K562 (cell line): ENCODE data around the gene CHRDL1. TPM values are rescaled to one million over a fixed set of nuclear protein-coding genes. Genes with fewer than 3 reads are reported as not detected.
A peak's percentile ranks its signal among the peaks of the same experiment; 100 is the strongest.

Experiments
- ATAC-seq: fragments of 200-7000 bp; cut with Tn5 transposase; 3 replicates; pipeline ENCODE4 v1.9.1; 2020; ENCODE audit warnings: moderate library complexity
- BruUV-seq: library from RNA; stranded (reverse); fragments of 400-500 nt; replicated peaks from 2 replicates; lab custom pipeline; 2021; lab: Mats Ljungman, UMichigan
- CTCF ChIA-PET: fragments of 300-600 bp; formaldehyde crosslinking; extraction: SDS; loops from one replicate; lab custom pipeline; 2021; ENCODE audit warnings: low intra/inter-chr PET ratio; lab: Yijun Ruan, JAX
- POLR2A ChIA-PET: fragments of 300-600, 350-650 bp; sonication (Branson Sonifier 250); formaldehyde crosslinking; extraction: SDS; loops from one replicate; lab custom pipeline; 2021; ENCODE audit warnings: antibody characterized with exemption, inconsistent platforms; lab: Yijun Ruan, JAX
- DNase-seq, 4 experiments: peaks; one replicate each; pipeline versions ENCODE4 v3.0.0 to v3.0.0-alpha.2; 2011 to 2018; ENCODE audit warnings: low spot score in 3 of 4, mixed read lengths in 3 of 4; ENCODE audit errors: extremely low read depth in 1 of 4
- FAIRE-seq: peaks from 2 replicates; lab custom pipeline; 2011; peaks lifted over from hg19 to GRCh38; lab: Jason Lieb, UNC
- H2AFZ ChIP-seq: 2 replicates; pipeline ENCODE4 v1.6.0; 2011; ENCODE audit warnings: low read depth, low read length, control low read depth, inconsistent platforms
- H3K27ac ChIP-seq: fragments of 200-600 bp; 3 replicates; pipeline ENCODE4 v1.8.0; 2011; ENCODE audit warnings: low read depth, mild to moderate bottlenecking, control low read depth, inconsistent platforms, low read length, moderate library complexity, mixed read lengths; ENCODE audit errors: extremely low read depth
- H3K27me3 ChIP-seq, 2 experiments: fragments of 300-600 bp in 1 of 2; 2 replicates in 1 of 2; 3 replicates in 1 of 2; pipeline versions ENCODE4 v1.6.0 to v1.8.0; 2011; ENCODE audit warnings: inconsistent platforms in 2 of 2, low read length in 2 of 2, mild to moderate bottlenecking in 1 of 2, mixed read lengths in 1 of 2, moderate library complexity in 1 of 2; ENCODE audit not compliant: control insufficient read depth in 2 of 2, insufficient read depth in 2 of 2
- H3K36me3 ChIP-seq: fragments of 300-600 bp; 3 replicates; pipeline ENCODE4 v1.8.0; 2011; ENCODE audit warnings: mild to moderate bottlenecking, low read length, inconsistent platforms; ENCODE audit not compliant: control insufficient read depth, insufficient read depth
- H3K4me1 ChIP-seq, 2 experiments: fragments of 200-600 bp in 1 of 2; replicated peaks in 1 of 2; 2 replicates in 1 of 2; 3 replicates in 1 of 2; pipeline versions ENCODE4 v1.5.1 to v1.8.0; 2011; ENCODE audit warnings: inconsistent platforms in 2 of 2, low read length in 2 of 2, mild to moderate bottlenecking in 1 of 2, mixed read lengths in 1 of 2, moderate library complexity in 1 of 2; ENCODE audit not compliant: control insufficient read depth in 2 of 2, insufficient read depth in 2 of 2
- H3K4me2 ChIP-seq: 2 replicates; pipeline ENCODE4 v1.6.1; 2011; ENCODE audit warnings: low read length, control low read depth, inconsistent platforms, mixed read lengths; ENCODE audit not compliant: insufficient read depth
- H3K4me3 ChIP-seq: fragments of 200-600 bp; sonication (generic), shearing (Covaris generic); 2 replicates; pipeline ENCODE4 v1.5.1; 2016; ENCODE audit warnings: control low read depth, inconsistent platforms
- H3K79me2 ChIP-seq: fragments of 200-600 bp; 3 replicates; pipeline ENCODE4 v1.8.0; 2011; ENCODE audit warnings: low read length, inconsistent platforms; ENCODE audit not compliant: control insufficient read depth, insufficient read depth
- H3K9ac ChIP-seq, 2 experiments: 2 replicates each; pipeline versions ENCODE4 v1.6.0 to v1.6.1; 2011; ENCODE audit warnings: low read depth in 2 of 2, low read length in 2 of 2, control low read depth in 1 of 2, inconsistent platforms in 1 of 2, mild to moderate bottlenecking in 1 of 2, mixed read lengths in 1 of 2; ENCODE audit not compliant: insufficient read depth in 1 of 2
- H3K9me1 ChIP-seq: one replicate; pipeline ENCODE4 v1.6.0; 2011; ENCODE audit warnings: inconsistent platforms, mild to moderate bottlenecking, low read length, moderate library complexity; ENCODE audit not compliant: control insufficient read depth, insufficient read depth
- H3K9me3 ChIP-seq: replicated peaks from 2 replicates; pipeline ENCODE4 v1.5.1; 2011; ENCODE audit warnings: low read depth, low read length, inconsistent platforms; ENCODE audit not compliant: control insufficient read depth, insufficient read depth
- H4K20me1 ChIP-seq: replicated peaks from 2 replicates; pipeline ENCODE4 v1.6.1; 2011; ENCODE audit warnings: low read length, inconsistent platforms, mixed read lengths; ENCODE audit not compliant: control insufficient read depth, insufficient read depth
- ATF3 ChIP-seq, 2 experiments: fragments of 450-650 bp in 1 of 2; sonication (generic) in 1 of 2; formaldehyde crosslinking in 1 of 2; IDR thresholded peaks in 1 of 2; conservative IDR thresholded peaks in 1 of 2; 2 replicates each; pipeline versions ENCODE4 v1.6.1 to v1.8.1; 2016 to 2023; ENCODE audit warnings: mild to moderate bottlenecking in 2 of 2, moderate library complexity in 2 of 2, inconsistent platforms in 1 of 2, missing genetic modification reagents in 1 of 2
- C11orf30 ChIP-seq: fragments of 450-650 bp; IDR thresholded peaks from 2 replicates; pipeline ENCODE4 v1.6.1; 2016; ENCODE audit warnings: low read depth, mild to moderate bottlenecking
- CREB1 ChIP-seq, 2 experiments: sonication (generic) in 1 of 2; formaldehyde crosslinking in 1 of 2; IDR thresholded peaks; 2 replicates each; pipeline versions ENCODE4 v1.6.1 to v1.8.0; 2012 to 2022; ENCODE audit warnings: inconsistent platforms in 1 of 2, mild to moderate bottlenecking in 1 of 2, missing genetic modification reagents in 1 of 2, moderate library complexity in 1 of 2
- MAFG ChIP-seq: fragments of 450-650 bp; conservative IDR thresholded peaks from 2 replicates; pipeline ENCODE4 v1.6.1; 2016; ENCODE audit warnings: missing genetic modification characterization, missing compliant biosample characterization
- THRAP3 ChIP-seq: fragments of 450-650 bp; IDR thresholded peaks from 2 replicates; pipeline ENCODE4 v1.6.1; 2016; ENCODE audit warnings: mild to moderate bottlenecking, inconsistent platforms, borderline replicate concordance
- ZNF316 ChIP-seq: fragments of 450-650 bp; IDR thresholded peaks from 2 replicates; pipeline ENCODE4 v1.6.1; 2016
- WGBS: fragments of 100-300 bp; shearing (Covaris generic); methylation state at CpG from one replicate; pipeline ENCODE4 v1.1.6; 2016; ENCODE audit warnings: low coverage, mixed read lengths; ENCODE audit not compliant: insufficient coverage; ENCODE audit errors: missing lambda C conversion rate; 5-methylcytosine and 5-hydroxymethylcytosine counted together
- in situ Hi-C: fragments of 300-500 bp; cut with MboI; formaldehyde crosslinking; loops from 4 replicates; pipeline ENCODE4 v1.15.0; 2018; ENCODE audit warnings: inconsistent platforms, mixed read lengths
- intact Hi-C: fragments of 100-400 bp; cut with micrococcal nuclease; formaldehyde crosslinking; loops from 2 replicates; pipeline ENCODE4 v1.14.2; 2022
- polyA plus RNA-seq, 8 experiments: library from polyadenylated mRNA; depleted of rRNA in 4 of 8; stranded (reverse) in 5 of 8; unstranded in 3 of 8; fragments of >200 nt; fragmentation: Nextera tagmentation in 2 of 8; fragmentation: Illumina TruSeq in 1 of 8; extraction: Ambion mirVana in 2 of 8; extraction: Trizol in 1 of 8; gene quantifications; 2 replicates each; pipeline versions ENCODE4 v1.2.1 to v1.2.3, GENCODE V29; 2011 to 2014; ENCODE audit warnings: inconsistent platforms in 1 of 8, missing spikeins in 1 of 8
- total RNA-seq, 7 experiments: library from RNA; depleted of rRNA in 6 of 7; stranded (reverse); fragments of >200 nt in 6 of 7; fragmentation: Illumina TruSeq in 2 of 7; extraction: Trizol in 2 of 7; gene quantifications; 2 replicates each; pipeline versions ENCODE4 v1.2.1 to v1.2.3, GENCODE V29; 2011 to 2021; ENCODE audit warnings: low replicate concordance in 1 of 7
- TF ChIP-seq, protein P1 (sequence below): fragments of 450-650 bp; IDR thresholded peaks from 2 replicates; pipeline ENCODE4 v1.6.1; 2018; ENCODE audit not compliant: partially characterized antibody

Gene CHRDL1
- total and polyA plus RNA-seq, 9 of the 15 experiments (the other 6 are each of a cell fraction or from before 2014, with no cell fraction given): not detected

DNA sequence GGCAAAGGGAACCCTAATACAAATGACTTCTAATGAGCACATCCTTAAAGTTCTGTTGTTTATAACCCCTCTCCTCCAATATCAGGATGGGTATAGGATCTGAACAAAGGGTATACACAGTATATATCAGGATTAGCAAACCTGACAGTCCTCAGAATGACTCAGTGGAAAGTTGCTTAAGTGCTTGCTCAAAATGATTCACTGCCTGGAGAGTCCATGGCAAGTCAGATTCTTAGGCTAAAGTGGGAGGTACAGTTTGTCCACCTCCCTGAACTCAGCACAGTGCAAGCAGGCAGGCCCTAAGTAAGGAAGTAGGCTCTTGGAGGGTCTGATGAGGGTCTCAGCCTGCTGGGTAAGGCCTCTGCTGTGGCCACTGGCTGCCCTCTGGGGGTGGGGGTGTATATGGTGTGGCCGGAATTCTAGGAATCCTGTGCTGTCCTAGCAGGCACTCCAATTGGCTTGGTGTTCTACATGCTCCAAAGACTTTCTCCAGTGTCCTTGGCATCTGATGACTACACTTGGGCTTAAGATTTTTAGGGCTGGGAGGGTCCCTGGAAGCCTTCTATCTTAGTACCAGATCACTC lies 54.3 kb downstream of the CHRDL1 start:
- H3K79me2 ChIP-seq: no peaks in the 10 kb centered on the region
- H3K27ac ChIP-seq: no peak overlapping the region
- no peaks in the 10 kb centered on the region for H3K9me3 ChIP-seq
- in situ Hi-C loops (no loop called here), intact Hi-C loops (no loop called here)
- H3K4me3 ChIP-seq: no peak overlapping the region
- ATAC-seq (no peak), FAIRE-seq (no peak), DNase-seq (no peak)
- WGBS: 0% methylated on average over 1 of the region's 1 CpG
- no peak overlapping the region for H3K9ac ChIP-seq
- no peaks in the 10 kb centered on the region for H3K27me3 ChIP-seq
- H2AFZ ChIP-seq: no peak overlapping the region
- POLR2A ChIA-PET: no interaction called here
- no TSS peak for BruUV-seq
- CTCF ChIA-PET: no interaction called here
- TF ChIP-seq CREB1 (IDR thresholded peaks at IDR 0.05): no peak
- no peak for TF ChIP-seq CREB1 (CRISPR knock-in tag; IDR thresholded peaks at IDR 0.05)
- no peak for TF ChIP-seq THRAP3
- H3K4me1 ChIP-seq: no peaks in the 10 kb centered on the region
- H3K36me3 ChIP-seq: no peaks in the 10 kb centered on the region
- H3K4me2 ChIP-seq: no peak overlapping the region
- no peaks in the 10 kb centered on the region for H3K9me1 ChIP-seq
- no peaks in the 10 kb centered on the region for H4K20me1 ChIP-seq

GRCh38 chrX:110734894-110735541 lies 60.6 kb downstream of the CHRDL1 start:
- Histone ChIP-seq H3K9me3 (no peaks in the 10 kb centered on the region), H3K9me1 (no peaks in the 10 kb centered on the region), H3K9ac (no peak overlapping the region), H3K27ac (no peak overlapping the region), H3K27me3 (no peaks in the 10 kb centered on the region), H3K79me2 (no peaks in the 10 kb centered on the region), H2AFZ (no peak overlapping the region), H3K4me3 (no peak overlapping the region), H3K36me3 (no peaks in the 10 kb centered on the region), H3K4me2 (no peak overlapping the region), H4K20me1 (no peaks in the 10 kb centered on the region), H3K4me1 (no peaks in the 10 kb centered on the region)
- ATAC-seq: no peak
- WGBS: 0% methylated on average over 3 of the region's 3 CpGs
- ChIA-PET POLR2A (no interaction called here), CTCF (no interaction called here)
- FAIRE-seq: no peak
- in situ Hi-C loops (no loop called here), intact Hi-C loops (no loop called here)
- BruUV-seq: no TSS peak
- no peak for DNase-seq
- TF ChIP-seq C11orf30 (peak; percentile 47), ZNF316 (peak; percentile 69), MAFG (peak; percentile 29), ATF3 (IDR thresholded peaks at IDR 0.05) (no peak), ATF3 (CRISPR knock-in tag; conservative IDR thresholded peaks at IDR 0.05) (no peak)
- TF ChIP-seq, protein P1, sequence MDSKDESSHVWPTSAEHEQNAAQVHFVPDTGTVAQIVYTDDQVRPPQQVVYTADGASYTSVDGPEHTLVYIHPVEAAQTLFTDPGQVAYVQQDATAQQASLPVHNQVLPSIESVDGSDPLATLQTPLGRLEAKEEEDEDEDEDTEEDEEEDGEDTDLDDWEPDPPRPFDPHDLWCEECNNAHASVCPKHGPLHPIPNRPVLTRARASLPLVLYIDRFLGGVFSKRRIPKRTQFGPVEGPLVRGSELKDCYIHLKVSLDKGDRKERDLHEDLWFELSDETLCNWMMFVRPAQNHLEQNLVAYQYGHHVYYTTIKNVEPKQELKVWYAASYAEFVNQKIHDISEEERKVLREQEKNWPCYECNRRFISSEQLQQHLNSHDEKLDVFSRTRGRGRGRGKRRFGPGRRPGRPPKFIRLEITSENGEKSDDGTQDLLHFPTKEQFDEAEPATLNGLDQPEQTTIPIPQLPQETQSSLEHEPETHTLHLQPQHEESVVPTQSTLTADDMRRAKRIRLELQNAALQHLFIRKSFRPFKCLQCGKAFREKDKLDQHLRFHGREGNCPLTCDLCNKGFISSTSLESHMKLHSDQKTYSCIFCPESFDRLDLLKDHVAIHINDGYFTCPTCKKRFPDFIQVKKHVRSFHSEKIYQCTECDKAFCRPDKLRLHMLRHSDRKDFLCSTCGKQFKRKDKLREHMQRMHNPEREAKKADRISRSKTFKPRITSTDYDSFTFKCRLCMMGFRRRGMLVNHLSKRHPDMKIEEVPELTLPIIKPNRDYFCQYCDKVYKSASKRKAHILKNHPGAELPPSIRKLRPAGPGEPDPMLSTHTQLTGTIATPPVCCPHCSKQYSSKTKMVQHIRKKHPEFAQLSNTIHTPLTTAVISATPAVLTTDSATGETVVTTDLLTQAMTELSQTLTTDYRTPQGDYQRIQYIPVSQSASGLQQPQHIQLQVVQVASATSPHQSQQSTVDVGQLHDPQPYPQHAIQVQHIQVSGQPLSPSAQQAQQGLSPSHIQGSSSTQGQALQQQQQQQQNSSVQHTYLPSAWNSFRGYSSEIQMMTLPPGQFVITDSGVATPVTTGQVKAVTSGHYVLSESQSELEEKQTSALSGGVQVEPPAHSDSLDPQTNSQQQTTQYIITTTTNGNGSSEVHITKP: no peak
